SK-N-SH (cell line): ENCODE results near the gene GDF9. TPM values are rescaled to one million over a fixed set of nuclear protein-coding genes. Genes with fewer than 3 reads are reported as not detected.

Experiments
- CTCF ChIA-PET: fragments of 300-600, 350-600 bp; formaldehyde crosslinking; extraction: SDS; loops from one replicate; lab custom pipeline; 2021; lab: Yijun Ruan, JAX
- POLR2A ChIA-PET: fragments of 350-600 bp; sonication (Branson Sonifier 250); formaldehyde crosslinking; extraction: SDS; loops from one replicate; lab custom pipeline; 2020; ENCODE audit warnings: antibody characterized with exemption, inconsistent platforms; lab: Yijun Ruan, JAX
- DNase-seq: peaks from one replicate; pipeline ENCODE4 v3.0.0; 2012
- H2AFZ ChIP-seq: fragments of 200-600 bp; sonication (generic); 2 replicates; pipeline ENCODE4 v1.8.1; 2016; ENCODE audit warnings: antibody characterized with exemption, mild to moderate bottlenecking, low read depth
- H3F3A ChIP-seq: fragments of 200-600 bp; sonication (generic); replicated peaks from 2 replicates; pipeline ENCODE3; 2016; ENCODE audit warnings: antibody characterized with exemption, mild to moderate bottlenecking; ENCODE audit not compliant: insufficient read depth
- H3K27ac ChIP-seq, 2 experiments: fragments of 200-500 bp in 1 of 2; fragments of 200-600 bp in 1 of 2; sonication (Bioruptor generic) in 1 of 2; sonication (generic), shearing (Covaris generic) in 1 of 2; 2 replicates each; pipeline versions ENCODE4 v1.5.1 to v1.6.1; 2014 to 2016; ENCODE audit warnings: low read depth in 2 of 2, inconsistent platforms in 1 of 2, low read length in 1 of 2, mild to moderate bottlenecking in 1 of 2, mixed read lengths in 1 of 2
- H3K27me3 ChIP-seq: fragments of 200-600 bp; sonication (generic), shearing (Covaris generic); 2 replicates; pipeline ENCODE4 v1.6.1; 2016; ENCODE audit warnings: mixed run types; ENCODE audit not compliant: insufficient read depth
- H3K36me3 ChIP-seq, 2 experiments: fragments of 200-500 bp in 1 of 2; fragments of 200-600 bp in 1 of 2; sonication (Bioruptor generic) in 1 of 2; sonication (generic) in 1 of 2; replicated peaks in 1 of 2; 2 replicates each; pipeline versions ENCODE3 to v1.5.1; 2014 to 2016; ENCODE audit warnings: low read length in 1 of 2, mild to moderate bottlenecking in 1 of 2; ENCODE audit not compliant: insufficient read depth in 2 of 2, control insufficient read depth in 1 of 2
- H3K4me1 ChIP-seq, 2 experiments: fragments of 200-500 bp in 1 of 2; fragments of 200-600 bp in 1 of 2; sonication (Bioruptor generic) in 1 of 2; sonication (generic), shearing (Covaris generic) in 1 of 2; 2 replicates each; pipeline versions ENCODE4 v1.5.1 to v1.6.1; 2014 to 2016; ENCODE audit warnings: low read depth in 1 of 2, low read length in 1 of 2, mixed run types in 1 of 2; ENCODE audit not compliant: insufficient read depth in 2 of 2, control insufficient read depth in 1 of 2
- H3K4me2 ChIP-seq: fragments of 200-600 bp; sonication (generic), shearing (Covaris generic); 2 replicates; pipeline ENCODE4 v1.6.1; 2017; ENCODE audit warnings: mixed run types
- H3K4me3 ChIP-seq, 2 experiments: fragments of 200-500 bp in 1 of 2; fragments of 200-600 bp in 1 of 2; sonication (Bioruptor generic) in 1 of 2; sonication (generic), shearing (Covaris generic) in 1 of 2; 2 replicates each; pipeline versions ENCODE4 v1.5.1 to v1.8.1; 2014 to 2016; ENCODE audit warnings: low read depth in 2 of 2, inconsistent platforms in 1 of 2, low read length in 1 of 2, mild to moderate bottlenecking in 1 of 2, mixed read lengths in 1 of 2, moderate library complexity in 1 of 2
- H3K79me2 ChIP-seq: fragments of 200-600 bp; sonication (generic); 2 replicates; pipeline ENCODE4 v1.8.1; 2017; ENCODE audit warnings: mild to moderate bottlenecking; ENCODE audit not compliant: insufficient read depth
- H3K9ac ChIP-seq: fragments of 200-600 bp; sonication (generic); 2 replicates; pipeline ENCODE4 v1.6.1; 2017; ENCODE audit warnings: mixed run types
- H3K9me2 ChIP-seq: fragments of 200-600 bp; sonication (generic); 2 replicates; pipeline ENCODE4 v1.6.1; 2017; ENCODE audit warnings: mixed run types
- H3K9me3 ChIP-seq: fragments of 200-600 bp; sonication (generic); 2 replicates; pipeline ENCODE4 v1.6.1; 2017; ENCODE audit warnings: mixed run types, mild to moderate bottlenecking, moderate library complexity
- H4K20me1 ChIP-seq: fragments of 200-600 bp; sonication (generic); 2 replicates; pipeline ENCODE4 v1.6.1; 2017; ENCODE audit warnings: mild to moderate bottlenecking, mixed run types; ENCODE audit not compliant: insufficient read depth
- CTCF ChIP-seq: fragments of 200-600 bp; sonication (generic); IDR thresholded peaks from 2 replicates; pipeline ENCODE4 v1.6.1; 2017; ENCODE audit warnings: antibody characterized with exemption, mild to moderate bottlenecking, moderate library complexity
- EZH2phosphoT487 ChIP-seq: fragments of 200-600 bp; sonication (generic); IDR thresholded peaks from 2 replicates; pipeline ENCODE4 v1.6.1; 2017; ENCODE audit warnings: low read depth, mixed run types, mild to moderate bottlenecking, antibody characterized with exemption, moderate library complexity, borderline replicate concordance
- FOSL2 ChIP-seq: IDR thresholded peaks from 2 replicates; pipeline ENCODE4 v1.4.0; 2012; ENCODE audit warnings: low read depth, mild to moderate bottlenecking, moderate library complexity, borderline replicate concordance
- FOXM1 ChIP-seq: IDR thresholded peaks from 2 replicates; pipeline ENCODE4 v1.4.0; 2012; ENCODE audit warnings: low read depth, mild to moderate bottlenecking
- IRF3 ChIP-seq: fragments of 150-350 bp; IDR thresholded peaks from 2 replicates; pipeline ENCODE4 v1.6.1; 2016; ENCODE audit warnings: mild to moderate bottlenecking, low read depth, low read length
- MXI1 ChIP-seq: IDR thresholded peaks from 2 replicates; pipeline ENCODE4 v1.6.1; 2012; ENCODE audit warnings: mild to moderate bottlenecking, low read depth, low read length, improper control_type of control experiment
- NFIC ChIP-seq: IDR thresholded peaks from 2 replicates; pipeline ENCODE4 v1.4.0; 2012; ENCODE audit warnings: borderline replicate concordance
- NRF1 ChIP-seq: IDR thresholded peaks from 2 replicates; pipeline ENCODE4 v1.6.1; 2012; ENCODE audit warnings: low read depth, mild to moderate bottlenecking, low read length
- PBX3 ChIP-seq: IDR thresholded peaks from 2 replicates; pipeline ENCODE4; 2012
- POLR2AphosphoS5 ChIP-seq: IDR thresholded peaks from 2 replicates; pipeline ENCODE4 v1.6.1; 2012; ENCODE audit warnings: low read depth, low read length
- RCOR1 ChIP-seq: fragments of 150-350 bp; IDR thresholded peaks from 2 replicates; pipeline ENCODE4 v1.6.1; 2017; ENCODE audit warnings: antibody characterized with exemption, low read length
- RFX5 ChIP-seq: IDR thresholded peaks from 2 replicates; pipeline ENCODE4 v1.6.1; 2012; ENCODE audit warnings: mild to moderate bottlenecking, improper control_type of control experiment, low read length
- SIN3A ChIP-seq: IDR thresholded peaks from 2 replicates; pipeline ENCODE4 v1.6.1; 2012; ENCODE audit warnings: low read depth, mild to moderate bottlenecking, low read length, moderate library complexity, borderline replicate concordance
- SMC3 ChIP-seq: IDR thresholded peaks from 2 replicates; pipeline ENCODE4 v1.6.1; 2012; ENCODE audit warnings: low read depth, low read length, improper control_type of control experiment
- TEAD4 ChIP-seq: IDR thresholded peaks from 2 replicates; pipeline ENCODE4 v1.4.0; 2012; ENCODE audit warnings: mild to moderate bottlenecking, borderline replicate concordance; ENCODE audit not compliant: insufficient read depth
- USF1 ChIP-seq: IDR thresholded peaks from 2 replicates; pipeline ENCODE4 v1.4.0; 2012; ENCODE audit warnings: low read depth, borderline replicate concordance
- USF2 ChIP-seq: fragments of 150-350 bp; IDR thresholded peaks from 2 replicates; pipeline ENCODE4 v1.6.1; 2017; ENCODE audit warnings: antibody characterized with exemption, low read length, low read depth, borderline replicate concordance
- YY1 ChIP-seq: IDR thresholded peaks from 2 replicates; pipeline ENCODE4 v1.4.0; 2012; ENCODE audit warnings: low read depth, mild to moderate bottlenecking
- WGBS: methylation state at CpG from one replicate; pipeline ENCODE4 v1.1.6; 2017; ENCODE audit warnings: low lambda C conversion rate; 5-methylcytosine and 5-hydroxymethylcytosine counted together
- polyA plus RNA-seq, 3 experiments: library from polyadenylated mRNA; depleted of rRNA; stranded (reverse); fragments of >200 nt; gene quantifications; 2 replicates each; pipeline ENCODE4 v1.2.3, GENCODE V29; 2012

Gene GDF9
- polyA plus RNA-seq, 1 of the 3 experiments (the other 2 are of a cell fraction) = 0.82 TPM

- TF ChIP-seq NRF1 (no peak), IRF3 (no peak), TEAD4 (no peak), FOXM1 (no peak), YY1 (no peak), CTCF (no peak), RFX5 (no peak), MXI1 (no peak), SIN3A (no peak), RCOR1 (no peak), POLR2AphosphoS5 (no peak), FOSL2 (no peak), NFIC (no peak), PBX3 (no peak), USF2 (no peak), SMC3 (no peak), EZH2phosphoT487 (no peak), USF1 (no peak)
- Histone ChIP-seq H4K20me1 (peaks cover 8% of the 10 kb centered on the region), H2AFZ (no peak overlapping the region), H3K4me1 (no peaks in the 10 kb centered on the region), H3F3A (peaks cover 43% of the 10 kb centered on the region), H3K36me3 (peaks cover 70 to 78% of the 10 kb centered on the region in 2 experiments), H3K4me3 (no peak overlapping the region), H3K79me2 (peaks cover 15% of the 10 kb centered on the region; the same call in 1 of the 2 replicates), H3K9me2 (no peaks in the 10 kb centered on the region), H3K27ac (no peak overlapping the region), H3K27me3 (no peaks in the 10 kb centered on the region), H3K9ac (no peak overlapping the region), H3K4me2 (no peak overlapping the region), H3K9me3 (no peaks in the 10 kb centered on the region)
- WGBS = 98% methylated on average over 11 of the region's 11 CpGs
- DNase-seq = no peak
- ChIA-PET CTCF (no interaction called here), POLR2A (interaction anchor here (1.5 kb wide), 1 partner anchor 20 kb away, joined by 7 read pairs; the partner anchor contains the start of genes GDF9 and UQCRQ)
These were observed 20.0 kb upstream of the GDF9 start for GRCh38 chr5:132886064-132886823.
